HepG2 (cell line): ENCODE results near the gene APIP. TPM values are rescaled to one million over a fixed set of nuclear protein-coding genes. Genes with fewer than 3 reads are reported as not detected.
A peak's percentile ranks its signal among the peaks of the same experiment; 100 is the strongest.

Source experiments
- ARNT2 ChIP-seq: sonication (generic); formaldehyde crosslinking; IDR thresholded peaks from 2 replicates; pipeline ENCODE4 v1.8.0; 2022; ENCODE audit warnings: mild to moderate bottlenecking, low read depth, missing genetic modification reagents, moderate library complexity
- ATF6 ChIP-seq: sonication (generic); formaldehyde crosslinking; conservative IDR thresholded peaks from 2 replicates; pipeline ENCODE4 v1.4.0; 2020; ENCODE audit warnings: missing genetic modification reagents
- CBX1 ChIP-seq: IDR thresholded peaks from one replicate; pipeline ENCODE4 v1.6.1; 2016; ENCODE audit warnings: antibody characterized with exemption, low read depth
- HMGA1 ChIP-seq: sonication (generic); formaldehyde crosslinking; conservative IDR thresholded peaks from 2 replicates; pipeline ENCODE4 v1.4.0; 2020; ENCODE audit warnings: missing genetic modification reagents
- HNF4A ChIP-seq: sonication (generic); formaldehyde crosslinking; IDR thresholded peaks from 2 replicates; pipeline ENCODE4 v1.4.0; 2020; ENCODE audit warnings: missing genetic modification reagents
- HNRNPLL ChIP-seq: fragments of 200-400 bp; formaldehyde crosslinking; IDR thresholded peaks from 2 replicates; pipeline ENCODE4 v1.6.1; 2017; ENCODE audit warnings: mild to moderate bottlenecking, low read depth, low read length; ENCODE audit not compliant: poor library complexity, severe bottlenecking
- KDM4B ChIP-seq: sonication (generic); formaldehyde crosslinking; IDR thresholded peaks from 2 replicates; pipeline ENCODE4 v1.4.0; 2020; ENCODE audit warnings: missing genetic modification reagents
- RBM22 ChIP-seq: fragments of 200-400 bp; formaldehyde crosslinking; optimal IDR thresholded peaks from 2 replicates; pipeline ENCODE3; 2017; ENCODE audit warnings: mild to moderate bottlenecking, low read length, moderate library complexity
- REPIN1 ChIP-seq: sonication (generic); formaldehyde crosslinking; IDR thresholded peaks from 2 replicates; pipeline ENCODE4 v1.8.0; 2022; ENCODE audit warnings: missing genetic modification reagents, low read depth, mild to moderate bottlenecking, borderline replicate concordance
- TFDP2 ChIP-seq: sonication (generic); formaldehyde crosslinking; IDR thresholded peaks from 2 replicates; pipeline ENCODE4 v1.4.0; 2020; ENCODE audit warnings: missing genetic modification reagents
- ZFP36L2 ChIP-seq: sonication (generic); formaldehyde crosslinking; IDR thresholded peaks from 2 replicates; pipeline ENCODE4 v1.4.0; 2020; ENCODE audit warnings: missing genetic modification reagents
- ZNF20 ChIP-seq: sonication (generic); formaldehyde crosslinking; IDR thresholded peaks from 2 replicates; pipeline ENCODE4 v1.4.0; 2020; ENCODE audit warnings: mild to moderate bottlenecking, moderate library complexity, missing genetic modification reagents
- ZNF264 ChIP-seq: sonication (generic); formaldehyde crosslinking; IDR thresholded peaks from 2 replicates; pipeline ENCODE4 v1.4.0; 2020; ENCODE audit warnings: missing genetic modification reagents
- ZNF276 ChIP-seq: sonication (generic); formaldehyde crosslinking; IDR thresholded peaks from 2 replicates; pipeline ENCODE4 v1.4.0; 2020; ENCODE audit warnings: mild to moderate bottlenecking, low read depth, missing genetic modification reagents
- ZNF350 ChIP-seq: sonication (generic); formaldehyde crosslinking; IDR thresholded peaks from 2 replicates; pipeline ENCODE4 v1.4.0; 2020; ENCODE audit warnings: mild to moderate bottlenecking, low read depth, missing genetic modification reagents, borderline replicate concordance
- ZNF512 ChIP-seq: sonication (generic); formaldehyde crosslinking; IDR thresholded peaks from 2 replicates; pipeline ENCODE4 v1.4.0; 2020; ENCODE audit warnings: mild to moderate bottlenecking, missing genetic modification reagents
- ZNF512B ChIP-seq: sonication (generic); formaldehyde crosslinking; IDR thresholded peaks from 2 replicates; pipeline ENCODE4 v1.5.1; 2020; ENCODE audit warnings: missing genetic modification reagents, mild to moderate bottlenecking, borderline replicate concordance
- ZNF552 ChIP-seq: sonication (generic); formaldehyde crosslinking; IDR thresholded peaks from 2 replicates; pipeline ENCODE4 v1.9.0; 2022; ENCODE audit warnings: missing genetic modification reagents, mild to moderate bottlenecking, borderline replicate concordance
- ZNF768 ChIP-seq: sonication (generic); formaldehyde crosslinking; IDR thresholded peaks from 2 replicates; pipeline ENCODE4 v1.4.0; 2020; ENCODE audit warnings: missing genetic modification reagents
- polyA plus RNA-seq, 8 experiments: library from polyadenylated mRNA; depleted of rRNA in 3 of 8; stranded (reverse) in 7 of 8; unstranded in 1 of 8; fragments of >200 nt; fragmentation: Illumina TruSeq in 4 of 8; extraction: Trizol in 4 of 8; gene quantifications; 2 replicates each; pipeline versions ENCODE4 v1.2.1 to v1.2.3, GENCODE V29; 2011 to 2016; ENCODE audit warnings: low read depth in 4 of 8, missing spikeins in 1 of 8, mixed read lengths in 1 of 8; ENCODE audit not compliant: insufficient read depth in 1 of 8
- total RNA-seq, 5 experiments: library from RNA; depleted of rRNA; stranded (reverse); fragments of >200 nt; fragmentation: Illumina TruSeq; extraction: Trizol; gene quantifications; 2 replicates each; pipeline ENCODE4 v1.2.3, GENCODE V29; 2016; ENCODE audit warnings: low read depth in 1 of 5

The APIP gene
- total and polyA plus RNA-seq, 2 of the 13 experiments (the other 11 are each of a cell fraction or from before 2014, with no cell fraction given): 16.9 to 31.0 TPM

GRCh38 chr11:34929794-34930763 lies 13.9 kb upstream of the APIP start (continued):
- no peak for TF ChIP-seq ATF6 (CRISPR knock-in tag)
- TF ChIP-seq HMGA1 (CRISPR knock-in tag): no peak
- peak; percentile 100 for TF ChIP-seq ZNF264 (CRISPR knock-in tag)
- peak; percentile 97 for TF ChIP-seq HNF4A
- TF ChIP-seq ZNF552 (CRISPR knock-in tag): no peak
- no peak for TF ChIP-seq RBM22
- no peak for TF ChIP-seq CBX1
- TF ChIP-seq ZNF20 (CRISPR knock-in tag): no peak
- no peak for TF ChIP-seq ARNT2 (CRISPR knock-in tag)
- TF ChIP-seq HNRNPLL: no peak
- no peak for TF ChIP-seq KDM4B (CRISPR knock-in tag)
- peak; percentile 73; the same call in 1 of the 2 replicates for TF ChIP-seq ZNF512B
- no peak for TF ChIP-seq ZFP36L2 (CRISPR knock-in tag)
- peak; percentile 93 for TF ChIP-seq TFDP2 (CRISPR knock-in tag)
- TF ChIP-seq ZNF768: no peak
- no peak for TF ChIP-seq ZNF512
- peak; percentile 89 for TF ChIP-seq ZNF350 (CRISPR knock-in tag)
- TF ChIP-seq ZNF276 (CRISPR knock-in tag): no peak
- no peak; the same call in none of the 2 replicates for TF ChIP-seq REPIN1 (CRISPR knock-in tag)
